GM10266 (cell line): Measurements from ENCODE around the gene SLC36A2.

Source experiments
- DNase-seq: peaks from one replicate; pipeline ENCODE4 v3.0.0; 2012; ENCODE audit errors: extremely low spot score
- TF ChIP-seq, protein P1 (sequence below): IDR thresholded peaks from 2 replicates; pipeline ENCODE4 v1.5.1; 2012; ENCODE audit warnings: mild to moderate bottlenecking, low read depth; ENCODE audit not compliant: control insufficient read depth, insufficient read depth; ENCODE audit errors: missing control alignments

Gene SLC36A2

DNA sequence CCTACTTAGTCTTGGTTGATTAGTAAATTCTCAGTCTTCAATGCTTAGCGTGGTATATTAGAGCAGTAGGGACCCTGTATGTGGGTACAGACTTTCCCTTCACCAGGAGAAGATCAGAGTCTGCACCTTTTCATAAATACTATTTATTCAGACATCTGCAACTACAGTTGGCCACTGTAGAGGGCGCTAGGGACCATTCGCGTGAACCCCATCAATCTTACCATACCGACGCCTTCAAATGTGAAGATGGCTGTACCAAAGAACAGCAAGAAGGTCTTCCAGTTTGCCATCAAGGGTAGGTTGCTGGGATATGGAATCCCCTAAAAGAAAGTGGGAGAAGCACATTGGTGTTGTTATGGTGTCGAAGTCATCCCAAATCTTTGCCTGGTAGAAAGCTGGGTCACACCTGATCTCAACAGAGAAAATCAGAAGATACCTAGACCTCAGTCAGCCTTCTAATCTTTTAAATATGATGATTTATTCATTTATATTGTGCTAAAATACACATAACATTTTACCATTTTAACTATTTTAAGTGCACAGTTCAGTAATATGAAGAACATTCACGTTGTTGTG is 62.9 kb downstream of the SLC36A2 start:
- DNase-seq: no peak
- TF ChIP-seq, protein P1, sequence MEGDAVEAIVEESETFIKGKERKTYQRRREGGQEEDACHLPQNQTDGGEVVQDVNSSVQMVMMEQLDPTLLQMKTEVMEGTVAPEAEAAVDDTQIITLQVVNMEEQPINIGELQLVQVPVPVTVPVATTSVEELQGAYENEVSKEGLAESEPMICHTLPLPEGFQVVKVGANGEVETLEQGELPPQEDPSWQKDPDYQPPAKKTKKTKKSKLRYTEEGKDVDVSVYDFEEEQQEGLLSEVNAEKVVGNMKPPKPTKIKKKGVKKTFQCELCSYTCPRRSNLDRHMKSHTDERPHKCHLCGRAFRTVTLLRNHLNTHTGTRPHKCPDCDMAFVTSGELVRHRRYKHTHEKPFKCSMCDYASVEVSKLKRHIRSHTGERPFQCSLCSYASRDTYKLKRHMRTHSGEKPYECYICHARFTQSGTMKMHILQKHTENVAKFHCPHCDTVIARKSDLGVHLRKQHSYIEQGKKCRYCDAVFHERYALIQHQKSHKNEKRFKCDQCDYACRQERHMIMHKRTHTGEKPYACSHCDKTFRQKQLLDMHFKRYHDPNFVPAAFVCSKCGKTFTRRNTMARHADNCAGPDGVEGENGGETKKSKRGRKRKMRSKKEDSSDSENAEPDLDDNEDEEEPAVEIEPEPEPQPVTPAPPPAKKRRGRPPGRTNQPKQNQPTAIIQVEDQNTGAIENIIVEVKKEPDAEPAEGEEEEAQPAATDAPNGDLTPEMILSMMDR: peak; percentile 44

DNA sequence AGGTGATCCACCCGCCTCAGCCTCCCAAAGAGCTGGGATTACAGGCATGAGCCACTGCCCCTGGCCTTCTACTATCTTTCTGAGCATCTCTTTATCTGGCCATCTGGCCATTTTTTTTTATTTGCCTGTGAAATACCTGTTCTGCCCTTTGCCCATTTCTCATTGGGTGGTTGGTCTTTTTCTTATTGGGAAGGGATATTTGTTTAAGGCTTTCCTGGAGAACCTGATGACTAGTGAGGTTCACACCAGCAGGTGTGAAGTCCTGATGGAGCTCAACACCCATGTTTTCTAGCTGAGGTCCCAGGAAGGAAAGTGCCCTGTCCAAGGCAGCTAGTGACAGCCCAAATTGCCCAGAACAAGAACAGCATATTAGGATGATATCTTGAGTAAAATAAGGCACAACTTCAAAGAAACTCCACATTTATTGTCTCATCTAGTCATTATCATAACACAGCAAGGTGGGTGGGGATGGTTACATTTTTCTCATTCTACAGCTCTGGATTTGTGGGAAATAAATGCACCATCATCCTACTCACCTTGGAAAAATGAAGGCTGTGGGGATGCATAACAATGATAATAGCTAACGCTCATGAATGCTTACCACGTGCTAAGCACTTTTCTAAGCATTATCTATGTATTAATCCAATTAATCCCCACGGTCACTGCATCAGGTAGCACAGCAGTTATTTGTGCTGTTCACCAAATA is 64.1 kb downstream of the SLC36A2 start:
- DNase-seq: no peak
- TF ChIP-seq, protein P1: no peak

DNA sequence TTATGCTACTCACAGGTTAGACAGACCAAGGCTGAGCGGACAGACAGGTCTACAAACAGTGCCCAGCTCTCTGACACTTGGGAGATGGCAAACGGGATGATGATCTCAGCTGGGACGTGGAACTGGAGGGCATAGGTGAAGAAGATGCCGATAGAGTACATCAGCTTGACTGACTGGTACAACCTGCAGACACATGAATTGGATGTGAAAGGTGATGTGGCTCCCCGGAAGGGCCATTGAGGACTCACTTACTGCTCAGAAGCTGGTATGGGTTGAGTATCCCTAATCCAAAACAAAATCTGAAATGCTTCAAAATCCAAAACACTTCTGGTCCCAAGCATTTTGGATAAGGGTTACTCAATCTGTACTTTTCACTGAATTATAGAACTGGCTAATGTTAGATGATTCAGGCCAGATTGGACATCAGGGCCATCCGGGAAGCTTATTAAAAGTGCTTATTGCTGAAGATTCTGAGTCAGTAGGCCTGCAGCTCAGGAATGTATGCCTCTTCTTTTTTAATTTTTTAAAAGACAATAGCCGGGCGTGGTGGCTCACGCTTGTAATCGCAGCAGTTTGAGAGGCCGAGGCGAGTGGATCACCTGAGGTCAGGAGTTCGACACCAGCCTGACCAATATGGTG is 66.2 kb downstream of the SLC36A2 start:
- no peak for DNase-seq
- TF ChIP-seq, protein P1: no peak

DNA sequence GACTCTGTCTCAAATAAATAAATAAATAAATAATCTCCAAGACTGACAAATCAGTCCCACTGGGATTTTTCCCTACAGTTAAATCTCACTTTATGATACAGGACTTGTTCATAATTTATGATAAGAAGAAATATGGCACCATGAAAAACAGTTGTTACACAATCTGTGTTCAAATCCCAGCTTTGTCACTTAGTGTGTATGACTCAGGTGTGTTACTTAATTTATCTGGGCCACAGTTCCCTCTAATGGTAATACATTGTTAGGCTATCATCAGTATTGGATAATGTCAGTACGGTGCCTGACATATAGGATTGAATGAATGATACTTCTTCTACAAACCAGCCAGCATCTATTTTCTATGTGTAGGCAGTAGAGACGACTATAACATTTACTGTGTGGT is 66.9 kb downstream of the SLC36A2 start:
- TF ChIP-seq, protein P1: no peak
- DNase-seq: no peak

DNA sequence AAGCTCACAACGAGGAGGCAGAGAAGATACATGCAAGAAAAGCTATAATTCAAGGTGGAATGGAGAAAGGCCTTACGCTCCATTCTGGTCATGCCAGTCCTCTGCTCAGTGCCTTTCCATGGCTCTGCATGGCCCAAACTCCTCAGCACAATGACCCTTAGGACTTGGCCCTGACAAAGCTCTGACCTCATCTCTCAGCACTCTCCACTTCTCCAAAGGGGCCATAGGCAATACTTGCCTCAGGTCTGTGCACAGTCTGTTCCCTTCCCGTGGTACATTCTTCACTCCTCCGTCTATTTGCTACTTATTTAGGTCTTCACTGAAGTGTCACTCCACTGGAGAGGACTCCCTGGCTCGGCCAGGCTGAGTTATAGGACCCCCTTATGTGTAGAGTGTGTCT is 68.5 kb downstream of the SLC36A2 start:
- TF ChIP-seq, protein P1: no peak
- DNase-seq: no peak

DNA sequence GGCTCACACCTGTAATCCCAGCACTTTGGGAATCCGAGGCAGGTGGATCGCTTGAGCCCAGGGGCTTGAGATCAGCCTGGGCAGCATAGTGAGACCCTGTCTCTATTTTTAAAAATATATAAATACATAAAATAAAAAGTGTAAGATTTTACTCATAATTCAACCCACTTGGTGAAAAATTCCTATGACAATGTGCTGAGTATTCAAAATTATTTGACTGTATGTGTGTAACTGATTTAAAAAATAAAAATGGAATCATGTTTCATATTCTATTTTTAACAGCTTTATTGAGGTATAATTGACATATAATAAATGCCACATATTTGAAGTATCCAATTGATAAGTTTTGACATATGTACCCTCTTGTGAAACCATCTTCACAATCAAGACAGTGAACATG is 71.6 kb downstream of the SLC36A2 start:
- no peak for DNase-seq
- TF ChIP-seq, protein P1: no peak

DNA sequence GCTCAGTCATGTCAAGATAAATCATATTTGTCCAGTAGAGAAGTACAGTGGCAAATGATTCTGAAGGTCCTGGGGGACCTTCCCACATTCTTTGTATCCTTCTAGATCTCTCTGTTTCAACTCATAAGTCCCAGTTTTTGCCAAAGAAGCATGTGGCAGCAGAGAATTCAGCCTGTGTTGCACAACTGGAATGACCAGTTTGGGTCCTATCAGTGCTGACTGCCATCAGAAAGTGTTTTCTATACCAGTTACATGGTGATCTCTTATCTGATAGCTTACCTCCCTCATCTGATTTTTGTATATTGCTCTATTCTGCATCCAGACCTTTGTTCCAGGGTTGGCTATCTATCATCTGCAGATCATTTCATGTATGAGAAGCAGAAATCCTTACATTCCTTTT is 72.7 kb downstream of the SLC36A2 start:
- no peak for DNase-seq
- TF ChIP-seq, protein P1: no peak
